Measurements from ENCODE around the gene APH1A.
"Not testable (repeated sequence)": the region's sequence is repeated elsewhere in the genome, so short reads cannot be mapped to it uniquely, and the experiment has no call there.

APH1A gene

GRCh38 chr1:150268340-150268704, 494 bp downstream of the APH1A start:
- DNase-seq (ENCODE audit: low spot score): peak; percentile 27

- no peak for DNase-seq (ENCODE audit: low spot score)
Observed at GRCh38 chr1:150267896-150268295, 920 bp downstream of the APH1A start.

GRCh38 chr1:150263549-150263948, 5.3 kb downstream of the APH1A start:
- DNase-seq (ENCODE audit: low spot score): no peak

- DNase-seq (ENCODE audit: low spot score): no peak
Observed at GRCh38 chr1:150262388-150263320, 6.2 kb downstream of the APH1A start.

GRCh38 chr1:150261367-150261766, 7.4 kb downstream of the APH1A start:
- DNase-seq (ENCODE audit: low spot score): no peak

- no peak for DNase-seq (ENCODE audit: low spot score)
Observed at GRCh38 chr1:150259758-150260669, 8.8 kb downstream of the APH1A start.

GRCh38 chr1:150259217-150259616, 9.6 kb downstream of the APH1A start:
- DNase-seq (ENCODE audit: low spot score): no peak

GRCh38 chr1:150257624-150258585, 10.9 kb downstream of the APH1A start, which contains the start of gene CA14:
TSS of gene CA14 (plus strand) at chr1:150257774. CDS start at chr1:150258129, 355 bp downstream.
- DNase-seq (ENCODE audit: low spot score): no peak

GRCh38 chr1:150256554-150257341, 12.1 kb downstream of the APH1A start:
- peak; percentile 42 for DNase-seq (ENCODE audit: low spot score)

- no peak for DNase-seq (ENCODE audit: low spot score)
Observed at GRCh38 chr1:150256198-150256553, 12.6 kb downstream of the APH1A start.

GRCh38 chr1:150249936-150250335, 18.9 kb downstream of the APH1A start:
- no peak for DNase-seq (ENCODE audit: low spot score)

GRCh38 chr1:150243003-150243402, 25.8 kb downstream of the APH1A start:
- DNase-seq (ENCODE audit: low spot score): no peak

GRCh38 chr1:150237746-150238145, 31.1 kb downstream of the APH1A start:
- no peak for DNase-seq (ENCODE audit: low spot score)

GRCh38 chr1:150237176-150237575, 31.6 kb downstream of the APH1A start:
- not testable (repeated sequence) for DNase-seq (ENCODE audit: low spot score)

- DNase-seq (ENCODE audit: low spot score): no peak
Observed at GRCh38 chr1:150236614-150237100, 32.2 kb downstream of the APH1A start.

GRCh38 chr1:150235852-150236613, 32.8 kb downstream of the APH1A start, which contains the start of gene ANP32E:
TSS of gene ANP32E (minus strand) at chr1:150236112. CDS start at chr1:150235786, 326 bp downstream.
- peak; percentile 98 for DNase-seq (ENCODE audit: low spot score)

- DNase-seq (ENCODE audit: low spot score): peak; percentile 49
Observed at GRCh38 chr1:150235294-150235851, 33.4 kb downstream of the APH1A start.

- peak; percentile 83 for DNase-seq (ENCODE audit: low spot score)
Observed at GRCh38 chr1:150234566-150235293, 34.1 kb downstream of the APH1A start.

GRCh38 chr1:150234309-150234565, 34.6 kb downstream of the APH1A start:
- no peak for DNase-seq (ENCODE audit: low spot score)
